SK-N-SH (cell line): Measurements from ENCODE around the gene CXADR. TPM values are rescaled to one million over a fixed set of nuclear protein-coding genes. Genes with fewer than 3 reads are reported as not detected.

Source experiments
- CTCF ChIA-PET: fragments of 300-600, 350-600 bp; formaldehyde crosslinking; extraction: SDS; loops from one replicate; lab custom pipeline; 2021; lab: Yijun Ruan, JAX
- POLR2A ChIA-PET: fragments of 350-600 bp; sonication (Branson Sonifier 250); formaldehyde crosslinking; extraction: SDS; loops from one replicate; lab custom pipeline; 2020; ENCODE audit warnings: antibody characterized with exemption, inconsistent platforms; lab: Yijun Ruan, JAX
- DNase-seq: peaks from one replicate; pipeline ENCODE4 v3.0.0; 2012
- H2AFZ ChIP-seq: fragments of 200-600 bp; sonication (generic); 2 replicates; pipeline ENCODE4 v1.8.1; 2016; ENCODE audit warnings: antibody characterized with exemption, mild to moderate bottlenecking, low read depth
- H3F3A ChIP-seq: fragments of 200-600 bp; sonication (generic); replicated peaks from 2 replicates; pipeline ENCODE3; 2016; ENCODE audit warnings: antibody characterized with exemption, mild to moderate bottlenecking; ENCODE audit not compliant: insufficient read depth
- H3K27ac ChIP-seq, 2 experiments: fragments of 200-500 bp in 1 of 2; fragments of 200-600 bp in 1 of 2; sonication (Bioruptor generic) in 1 of 2; sonication (generic), shearing (Covaris generic) in 1 of 2; 2 replicates each; pipeline versions ENCODE4 v1.5.1 to v1.6.1; 2014 to 2016; ENCODE audit warnings: low read depth in 2 of 2, inconsistent platforms in 1 of 2, low read length in 1 of 2, mild to moderate bottlenecking in 1 of 2, mixed read lengths in 1 of 2
- H3K27me3 ChIP-seq: fragments of 200-600 bp; sonication (generic), shearing (Covaris generic); 2 replicates; pipeline ENCODE4 v1.6.1; 2016; ENCODE audit warnings: mixed run types; ENCODE audit not compliant: insufficient read depth
- H3K36me3 ChIP-seq, 2 experiments: fragments of 200-500 bp in 1 of 2; fragments of 200-600 bp in 1 of 2; sonication (Bioruptor generic) in 1 of 2; sonication (generic) in 1 of 2; replicated peaks in 1 of 2; 2 replicates each; pipeline versions ENCODE3 to v1.5.1; 2014 to 2016; ENCODE audit warnings: low read length in 1 of 2, mild to moderate bottlenecking in 1 of 2; ENCODE audit not compliant: insufficient read depth in 2 of 2, control insufficient read depth in 1 of 2
- H3K4me1 ChIP-seq, 2 experiments: fragments of 200-500 bp in 1 of 2; fragments of 200-600 bp in 1 of 2; sonication (Bioruptor generic) in 1 of 2; sonication (generic), shearing (Covaris generic) in 1 of 2; 2 replicates each; pipeline versions ENCODE4 v1.5.1 to v1.6.1; 2014 to 2016; ENCODE audit warnings: low read depth in 1 of 2, low read length in 1 of 2, mixed run types in 1 of 2; ENCODE audit not compliant: insufficient read depth in 2 of 2, control insufficient read depth in 1 of 2
- H3K4me2 ChIP-seq: fragments of 200-600 bp; sonication (generic), shearing (Covaris generic); 2 replicates; pipeline ENCODE4 v1.6.1; 2017; ENCODE audit warnings: mixed run types
- H3K4me3 ChIP-seq, 2 experiments: fragments of 200-500 bp in 1 of 2; fragments of 200-600 bp in 1 of 2; sonication (Bioruptor generic) in 1 of 2; sonication (generic), shearing (Covaris generic) in 1 of 2; 2 replicates each; pipeline versions ENCODE4 v1.5.1 to v1.8.1; 2014 to 2016; ENCODE audit warnings: low read depth in 2 of 2, inconsistent platforms in 1 of 2, low read length in 1 of 2, mild to moderate bottlenecking in 1 of 2, mixed read lengths in 1 of 2, moderate library complexity in 1 of 2
- H3K79me2 ChIP-seq: fragments of 200-600 bp; sonication (generic); 2 replicates; pipeline ENCODE4 v1.8.1; 2017; ENCODE audit warnings: mild to moderate bottlenecking; ENCODE audit not compliant: insufficient read depth
- H3K9ac ChIP-seq: fragments of 200-600 bp; sonication (generic); 2 replicates; pipeline ENCODE4 v1.6.1; 2017; ENCODE audit warnings: mixed run types
- H3K9me2 ChIP-seq: fragments of 200-600 bp; sonication (generic); 2 replicates; pipeline ENCODE4 v1.6.1; 2017; ENCODE audit warnings: mixed run types
- H3K9me3 ChIP-seq: fragments of 200-600 bp; sonication (generic); 2 replicates; pipeline ENCODE4 v1.6.1; 2017; ENCODE audit warnings: mixed run types, mild to moderate bottlenecking, moderate library complexity
- H4K20me1 ChIP-seq: fragments of 200-600 bp; sonication (generic); 2 replicates; pipeline ENCODE4 v1.6.1; 2017; ENCODE audit warnings: mild to moderate bottlenecking, mixed run types; ENCODE audit not compliant: insufficient read depth
- ELF1 ChIP-seq: IDR thresholded peaks from 2 replicates; pipeline ENCODE4 v1.4.0; 2012
- FOXM1 ChIP-seq: IDR thresholded peaks from 2 replicates; pipeline ENCODE4 v1.4.0; 2012; ENCODE audit warnings: low read depth, mild to moderate bottlenecking
- GABPA ChIP-seq: IDR thresholded peaks from 2 replicates; pipeline ENCODE4 v1.4.0; 2012; ENCODE audit warnings: low read depth, mild to moderate bottlenecking
- IRF3 ChIP-seq: fragments of 150-350 bp; IDR thresholded peaks from 2 replicates; pipeline ENCODE4 v1.6.1; 2016; ENCODE audit warnings: mild to moderate bottlenecking, low read depth, low read length
- MXI1 ChIP-seq: IDR thresholded peaks from 2 replicates; pipeline ENCODE4 v1.6.1; 2012; ENCODE audit warnings: mild to moderate bottlenecking, low read depth, low read length, improper control_type of control experiment
- RCOR1 ChIP-seq: fragments of 150-350 bp; IDR thresholded peaks from 2 replicates; pipeline ENCODE4 v1.6.1; 2017; ENCODE audit warnings: antibody characterized with exemption, low read length
- RFX5 ChIP-seq: IDR thresholded peaks from 2 replicates; pipeline ENCODE4 v1.6.1; 2012; ENCODE audit warnings: mild to moderate bottlenecking, improper control_type of control experiment, low read length
- RXRA ChIP-seq: IDR thresholded peaks from 2 replicates; pipeline ENCODE4 v1.4.0; 2012; ENCODE audit warnings: low read depth, mild to moderate bottlenecking, borderline replicate concordance
- SIN3A ChIP-seq: IDR thresholded peaks from 2 replicates; pipeline ENCODE4 v1.6.1; 2012; ENCODE audit warnings: low read depth, mild to moderate bottlenecking, low read length, moderate library complexity, borderline replicate concordance
- TCF12 ChIP-seq: IDR thresholded peaks from 2 replicates; pipeline ENCODE4 v1.4.0; 2012
- USF1 ChIP-seq: IDR thresholded peaks from 2 replicates; pipeline ENCODE4 v1.4.0; 2012; ENCODE audit warnings: low read depth, borderline replicate concordance
- USF2 ChIP-seq: fragments of 150-350 bp; IDR thresholded peaks from 2 replicates; pipeline ENCODE4 v1.6.1; 2017; ENCODE audit warnings: antibody characterized with exemption, low read length, low read depth, borderline replicate concordance
- WGBS: methylation state at CpG from one replicate; pipeline ENCODE4 v1.1.6; 2017; ENCODE audit warnings: low lambda C conversion rate; 5-methylcytosine and 5-hydroxymethylcytosine counted together
- polyA plus RNA-seq, 3 experiments: library from polyadenylated mRNA; depleted of rRNA; stranded (reverse); fragments of >200 nt; gene quantifications; 2 replicates each; pipeline ENCODE4 v1.2.3, GENCODE V29; 2012
- TF ChIP-seq, protein P1 (sequence below): fragments of 200-600 bp; sonication (generic); IDR thresholded peaks from 2 replicates; pipeline ENCODE4 v1.6.1; 2017; ENCODE audit warnings: antibody characterized with exemption, mild to moderate bottlenecking, moderate library complexity
- TF ChIP-seq, protein P2 (sequence below): IDR thresholded peaks from 2 replicates; pipeline ENCODE4 v1.4.0; 2012; ENCODE audit warnings: low read depth

Gene CXADR
- polyA plus RNA-seq, 1 of the 3 experiments (the other 2 are of a cell fraction), result 1.1 TPM

DNA sequence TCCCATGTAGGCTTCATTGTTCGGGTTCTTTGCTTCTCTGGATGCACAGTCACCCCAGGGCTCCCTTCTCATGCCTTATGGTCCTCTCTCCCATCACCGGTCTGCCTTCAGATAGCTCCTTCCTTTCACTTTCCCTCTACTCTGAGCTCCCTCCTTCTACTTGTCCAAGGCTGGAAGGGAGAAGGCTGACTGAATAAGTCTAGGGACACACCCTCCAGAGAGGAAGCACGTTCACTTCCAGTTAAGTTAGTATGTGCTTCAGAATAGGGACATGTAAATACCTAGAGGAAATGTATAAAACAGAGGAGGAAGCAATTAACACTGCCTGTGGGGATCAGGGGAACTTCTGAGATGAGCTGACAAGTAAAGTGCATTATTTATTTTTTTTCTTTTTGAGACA, 23.5 kb downstream of the CXADR start:
- CTCF ChIA-PET, result interaction anchor here (2.8 kb wide), 1 partner anchor 24 kb away, joined by 13 read pairs; the partner anchor contains the start of gene CXADR
- H3K9ac ChIP-seq, result no peak overlapping the region
- H3K4me2 ChIP-seq, result no peak overlapping the region
- no peaks in the 10 kb centered on the region; the same call in 1 of the 2 replicates for H3K27me3 ChIP-seq
- H3K79me2 ChIP-seq, result no peaks in the 10 kb centered on the region
- no peaks in the 10 kb centered on the region for H4K20me1 ChIP-seq
- no peak for DNase-seq
- H3F3A ChIP-seq, result no peaks in the 10 kb centered on the region
- TF ChIP-seq TCF12 (no peak), RXRA (no peak), ELF1 (no peak), FOXM1 (no peak), IRF3 (no peak), USF2 (no peak), MXI1 (no peak), RCOR1 (no peak), GABPA (no peak), RFX5 (no peak), SIN3A (no peak), USF1 (no peak)
- TF ChIP-seq, protein P1, sequence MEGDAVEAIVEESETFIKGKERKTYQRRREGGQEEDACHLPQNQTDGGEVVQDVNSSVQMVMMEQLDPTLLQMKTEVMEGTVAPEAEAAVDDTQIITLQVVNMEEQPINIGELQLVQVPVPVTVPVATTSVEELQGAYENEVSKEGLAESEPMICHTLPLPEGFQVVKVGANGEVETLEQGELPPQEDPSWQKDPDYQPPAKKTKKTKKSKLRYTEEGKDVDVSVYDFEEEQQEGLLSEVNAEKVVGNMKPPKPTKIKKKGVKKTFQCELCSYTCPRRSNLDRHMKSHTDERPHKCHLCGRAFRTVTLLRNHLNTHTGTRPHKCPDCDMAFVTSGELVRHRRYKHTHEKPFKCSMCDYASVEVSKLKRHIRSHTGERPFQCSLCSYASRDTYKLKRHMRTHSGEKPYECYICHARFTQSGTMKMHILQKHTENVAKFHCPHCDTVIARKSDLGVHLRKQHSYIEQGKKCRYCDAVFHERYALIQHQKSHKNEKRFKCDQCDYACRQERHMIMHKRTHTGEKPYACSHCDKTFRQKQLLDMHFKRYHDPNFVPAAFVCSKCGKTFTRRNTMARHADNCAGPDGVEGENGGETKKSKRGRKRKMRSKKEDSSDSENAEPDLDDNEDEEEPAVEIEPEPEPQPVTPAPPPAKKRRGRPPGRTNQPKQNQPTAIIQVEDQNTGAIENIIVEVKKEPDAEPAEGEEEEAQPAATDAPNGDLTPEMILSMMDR, result no peak
- TF ChIP-seq, protein P2, sequence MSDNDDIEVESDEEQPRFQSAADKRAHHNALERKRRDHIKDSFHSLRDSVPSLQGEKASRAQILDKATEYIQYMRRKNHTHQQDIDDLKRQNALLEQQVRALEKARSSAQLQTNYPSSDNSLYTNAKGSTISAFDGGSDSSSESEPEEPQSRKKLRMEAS, result no peak
- 69% methylated on average over 3 of the region's 3 CpGs for WGBS
- H3K9me2 ChIP-seq, result no peaks in the 10 kb centered on the region
- H2AFZ ChIP-seq, result no peak overlapping the region
- POLR2A ChIA-PET, result no interaction called here
- H3K4me1 ChIP-seq, result peaks cover 0 to 6% of the 10 kb centered on the region in 2 experiments; a peak in 1 of 4 replicates
- H3K27ac ChIP-seq, result no peak overlapping the region
- no peaks in the 10 kb centered on the region for H3K9me3 ChIP-seq
- H3K36me3 ChIP-seq, result no peaks in the 10 kb centered on the region
- no peak overlapping the region for H3K4me3 ChIP-seq
